Kidney (tissue), 14 donors: ENCODE data around the gene EOMES. TPM values are rescaled to one million over a fixed set of nuclear protein-coding genes. Genes with fewer than 3 reads are reported as not detected.

ENCODE experiments used
- DNase-seq, 5 donors: peaks; one replicate each; pipeline ENCODE4 v3.0.0-alpha.2; 2013 to 2020
- FAIRE-seq: peaks from 2 replicates; lab custom pipeline; 2012; peaks lifted over from hg19 to GRCh38; lab: Jason Lieb, UNC
- H3K27ac ChIP-seq, 2 donors: one replicate each; pipeline ENCODE4 v1.7.0; 2013; ENCODE audit warnings: low read depth in 2 of 2, low read length in 2 of 2, inconsistent platforms in 1 of 2
- H3K27me3 ChIP-seq: one replicate; pipeline ENCODE4 v1.7.1; 2013; ENCODE audit warnings: low read length, inconsistent platforms; ENCODE audit not compliant: control insufficient read depth, insufficient read depth
- H3K36me3 ChIP-seq, 3 donors: one replicate each; pipeline versions ENCODE4 v1.7.0 to v1.7.1; 2013; ENCODE audit warnings: low read length in 3 of 3, control low read depth in 1 of 3, inconsistent platforms in 1 of 3; ENCODE audit not compliant: insufficient read depth in 3 of 3, control insufficient read depth in 2 of 3
- H3K4me1 ChIP-seq, 3 donors: one replicate each; pipeline versions ENCODE4 v1.7.0 to v1.7.1; 2013; ENCODE audit warnings: low read length in 3 of 3, inconsistent platforms in 1 of 3, low read depth in 1 of 3; ENCODE audit not compliant: control insufficient read depth in 2 of 3, insufficient read depth in 2 of 3
- H3K4me3 ChIP-seq, 3 donors: one replicate each; pipeline versions ENCODE4 v1.7.0 to v1.8.1; 2013; ENCODE audit warnings: low read length in 3 of 3, control low read depth in 1 of 3, inconsistent platforms in 1 of 3
- H3K9ac ChIP-seq, 3 donors: one replicate each; pipeline versions ENCODE4 v1.7.0 to v1.7.1; 2013; ENCODE audit warnings: low read length in 3 of 3, control low read depth in 1 of 3, inconsistent platforms in 1 of 3
- H3K9me3 ChIP-seq, 3 donors: one replicate each; pipeline versions ENCODE4 v1.7.0 to v1.7.1; 2013; ENCODE audit warnings: low read length in 3 of 3, control low read depth in 1 of 3, inconsistent platforms in 1 of 3; ENCODE audit not compliant: control insufficient read depth in 2 of 3, insufficient read depth in 1 of 3
- CTCF ChIP-seq: IDR thresholded peaks from 3 replicates; pipeline ENCODE4 v1.5.1; 2012; ENCODE audit warnings: mild to moderate bottlenecking, moderate library complexity, borderline replicate concordance; ENCODE audit not compliant: insufficient read depth; ENCODE audit errors: extremely low read depth
- intact Hi-C: fragments of 100-400 bp; cut with DNase I; formaldehyde crosslinking; loops from one replicate; pipeline ENCODE4 v1.11.1; 2022
- polyA plus RNA-seq: library from polyadenylated mRNA; stranded (reverse); fragments of 350-450 nt; fragmentation: Illumina TruSeq; extraction: RNeasy Lipid Tissue Mini Kit (QIAGEN cat#74804); gene quantifications from one replicate; pipeline ENCODE4 v1.2.3, GENCODE V29; 2014; ENCODE audit warnings: low read depth, low replicate concordance; ENCODE audit not compliant: insufficient read depth
- total RNA-seq: library from RNA; stranded (reverse); fragmentation: NEBNext Ultra II Directional; extraction: Animal tissue kit (Norgen Biotek cat#: 25700); gene quantifications from one replicate; pipeline ENCODE4 v1.2.1, GENCODE V29; 2021
- donor health status: control.
- donor health status: control.
- donor health status: control.
- donor health status: control.
- donor health status: control.
- donor health status: DM: yes; HTN: yes; CAD: no.
- donor health status: Normal renal cell carcinoma (clear cell type).

Gene EOMES
- total and polyA plus RNA-seq, 2 donors from 2014 or later = 0.22 to 1.3 TPM

- no peak for TF ChIP-seq CTCF
- H3K9me3 ChIP-seq = no peaks in the 10 kb centered on the region
- no peaks in the 10 kb centered on the region for H3K36me3 ChIP-seq
- H3K27ac ChIP-seq = no peak overlapping the region
- no peak overlapping the region for H3K9ac ChIP-seq
- no peaks in the 10 kb centered on the region for H3K27me3 ChIP-seq
- FAIRE-seq = no peak
- no peak overlapping the region for H3K4me3 ChIP-seq
- DNase-seq = peak in 1 of 5 donors; percentile 30
- no peaks in the 10 kb centered on the region for H3K4me1 ChIP-seq
- intact Hi-C loops = no loop called here
These were observed 55.9 kb downstream of the EOMES start for GRCh38 chr3:27666272-27666671.

Other genes starting within 250 kb of the EOMES start
- gene SLC4A7, start 237.9 kb downstream of the EOMES start, total RNA-seq = 47.5 TPM
- 3.5 TPM for gene SLC4A7, start 237.9 kb downstream of the EOMES start, polyA plus RNA-seq